Keratinocyte (primary cell): ENCODE measurements around the gene SYNE1. TPM values are rescaled to one million over a fixed set of nuclear protein-coding genes. Genes with fewer than 3 reads are reported as not detected.
A peak's percentile ranks its signal among the peaks of the same experiment; 100 is the strongest.

ENCODE experiments used
- DNase-seq: peaks from one replicate; pipeline ENCODE4 v3.0.0-alpha.2; 2011; ENCODE audit warnings: low read depth, missing footprints, low spot score
- FAIRE-seq: peaks from 2 replicates; lab custom pipeline; 2011; peaks lifted over from hg19 to GRCh38; lab: Jason Lieb, UNC
- H2AFZ ChIP-seq: 2 replicates; pipeline ENCODE4 v1.6.0; 2012; ENCODE audit warnings: low read length, control low read depth, inconsistent platforms; ENCODE audit not compliant: control insufficient read depth
- H3K27ac ChIP-seq: 2 replicates; pipeline ENCODE4 v1.5.1; 2011; ENCODE audit warnings: low read length; ENCODE audit not compliant: control insufficient read depth, insufficient read depth
- H3K27me3 ChIP-seq: 3 replicates; pipeline ENCODE4 v1.6.0; 2011; ENCODE audit warnings: low read length; ENCODE audit not compliant: control insufficient read depth, insufficient read depth; ENCODE audit errors: extremely low read depth
- H3K36me3 ChIP-seq, 2 experiments: 2 replicates in 1 of 2; 3 replicates in 1 of 2; pipeline ENCODE4 v1.5.1; 2011; ENCODE audit warnings: low read length in 2 of 2, mild to moderate bottlenecking in 1 of 2; ENCODE audit not compliant: control insufficient read depth in 2 of 2, insufficient read depth in 2 of 2; ENCODE audit errors: extremely low read depth in 1 of 2
- H3K4me1 ChIP-seq: 3 replicates; pipeline ENCODE4 v1.5.1; 2011; ENCODE audit warnings: low read length; ENCODE audit not compliant: control insufficient read depth, insufficient read depth; ENCODE audit errors: extremely low read depth
- H3K4me2 ChIP-seq: 3 replicates; pipeline ENCODE4 v1.6.0; 2011; ENCODE audit warnings: low read depth, low read length; ENCODE audit not compliant: control insufficient read depth, insufficient read depth; ENCODE audit errors: extremely low read depth
- H3K4me3 ChIP-seq, 3 experiments: fragments of 200-600 bp in 1 of 3; sonication (generic) in 1 of 3; 2 replicates in 2 of 3; 3 replicates in 1 of 3; pipeline ENCODE4 v1.5.1; 2011 to 2016; ENCODE audit warnings: low read length in 3 of 3, mild to moderate bottlenecking in 3 of 3, control low read depth in 2 of 3, inconsistent platforms in 1 of 3, low read depth in 1 of 3, mixed read lengths in 1 of 3, mixed run types in 1 of 3, moderate library complexity in 1 of 3; ENCODE audit not compliant: control insufficient read depth in 2 of 3, insufficient read depth in 2 of 3; ENCODE audit errors: extremely low read depth in 1 of 3
- H3K79me2 ChIP-seq: 2 replicates; pipeline ENCODE4 v1.6.0; 2012; ENCODE audit warnings: low read length; ENCODE audit not compliant: control insufficient read depth, insufficient read depth
- H3K9ac ChIP-seq: 3 replicates; pipeline ENCODE4 v1.6.0; 2011; ENCODE audit warnings: low read length; ENCODE audit not compliant: control insufficient read depth, insufficient read depth; ENCODE audit errors: extremely low read depth
- H3K9me1 ChIP-seq: 3 replicates; pipeline ENCODE4 v1.6.0; 2011; ENCODE audit warnings: low read length; ENCODE audit not compliant: control insufficient read depth, insufficient read depth; ENCODE audit errors: extremely low read depth
- H3K9me3 ChIP-seq: 2 replicates; pipeline ENCODE4 v1.5.1; 2012; ENCODE audit warnings: low read depth, low read length; ENCODE audit not compliant: control insufficient read depth
- H4K20me1 ChIP-seq: 3 replicates; pipeline ENCODE4 v1.6.0; 2011; ENCODE audit warnings: low read length; ENCODE audit not compliant: control insufficient read depth, insufficient read depth; ENCODE audit errors: extremely low read depth
- CTCF ChIP-seq, 3 experiments: IDR thresholded peaks in 1 of 3; conservative IDR thresholded peaks in 1 of 3; optimal IDR thresholded peaks in 1 of 3; 2 replicates in 2 of 3; 3 replicates in 1 of 3; pipeline versions ENCODE3 to v1.5.1; 2011; ENCODE audit warnings: low read length in 3 of 3, mild to moderate bottlenecking in 3 of 3, moderate library complexity in 2 of 3, control low read depth in 1 of 3, inconsistent platforms in 1 of 3; ENCODE audit not compliant: insufficient read depth in 2 of 3; ENCODE audit errors: extremely low read depth in 1 of 3
- EZH2 ChIP-seq: IDR thresholded peaks from one replicate; pipeline ENCODE4 v1.6.1; 2012; ENCODE audit warnings: inconsistent platforms, mild to moderate bottlenecking, low read length, moderate library complexity
- dilution Hi-C: fragments of 300-500 bp; cut with MboI; formaldehyde crosslinking; loops from one replicate; pipeline ENCODE4 v1.7.0; 2020; ENCODE audit warnings: low sequenced_read_pairs; ENCODE audit not compliant: extremely low pct_ligation_motif_present
- polyA plus RNA-seq, 5 experiments: library from polyadenylated mRNA; depleted of rRNA in 3 of 5; stranded (reverse) in 3 of 5; stranded (forward) in 1 of 5; unstranded in 1 of 5; fragments of >200 nt; gene quantifications; 1 replicate in 1 of 5; 2 replicates in 3 of 5; 3 replicates in 1 of 5; pipeline versions ENCODE4 v1.2.1 to v1.2.3, GENCODE V29; 2011 to 2012; ENCODE audit warnings: missing spikeins in 2 of 5, low read depth in 1 of 5, low replicate concordance in 1 of 5

The SYNE1 gene
- polyA plus RNA-seq, 1 donor (not counting 4 experiments of a cell fraction or from before 2014, with no cell fraction given): 4.0 TPM

GRCh38 chr6:152100183-152100618 is 537.0 kb downstream of the SYNE1 start:
- Histone ChIP-seq H3K36me3 (no peaks in the 10 kb centered on the region), H4K20me1 (no peaks in the 10 kb centered on the region), H3K79me2 (no peaks in the 10 kb centered on the region), H3K27me3 (no peaks in the 10 kb centered on the region), H3K9me1 (no peaks in the 10 kb centered on the region), H3K9ac (no peak overlapping the region), H3K27ac (peak overlapping the region; percentile 53), H2AFZ (peak overlapping the region; percentile 57), H3K9me3 (no peaks in the 10 kb centered on the region), H3K4me3 (peak overlapping the region in 1 of 3 experiments; percentile 27), H3K4me2 (peak overlapping the region; percentile 68), H3K4me1 (peaks cover 44% of the 10 kb centered on the region)
- DNase-seq (no peak), FAIRE-seq (peak; percentile 65)
- TF ChIP-seq EZH2 (no peak), CTCF (optimal IDR thresholded peaks at IDR 0.05 in 1 of 3, IDR thresholded peaks at IDR 0.05 in 1 of 3, conservative IDR thresholded peaks at IDR 0.05 in 1 of 3; ENCODE audit: extremely low read depth in 1 of 3, insufficient read depth in 2 of 3, low read length in 3 of 3) (no peak)
- dilution Hi-C loops: no loop called here

DNA sequence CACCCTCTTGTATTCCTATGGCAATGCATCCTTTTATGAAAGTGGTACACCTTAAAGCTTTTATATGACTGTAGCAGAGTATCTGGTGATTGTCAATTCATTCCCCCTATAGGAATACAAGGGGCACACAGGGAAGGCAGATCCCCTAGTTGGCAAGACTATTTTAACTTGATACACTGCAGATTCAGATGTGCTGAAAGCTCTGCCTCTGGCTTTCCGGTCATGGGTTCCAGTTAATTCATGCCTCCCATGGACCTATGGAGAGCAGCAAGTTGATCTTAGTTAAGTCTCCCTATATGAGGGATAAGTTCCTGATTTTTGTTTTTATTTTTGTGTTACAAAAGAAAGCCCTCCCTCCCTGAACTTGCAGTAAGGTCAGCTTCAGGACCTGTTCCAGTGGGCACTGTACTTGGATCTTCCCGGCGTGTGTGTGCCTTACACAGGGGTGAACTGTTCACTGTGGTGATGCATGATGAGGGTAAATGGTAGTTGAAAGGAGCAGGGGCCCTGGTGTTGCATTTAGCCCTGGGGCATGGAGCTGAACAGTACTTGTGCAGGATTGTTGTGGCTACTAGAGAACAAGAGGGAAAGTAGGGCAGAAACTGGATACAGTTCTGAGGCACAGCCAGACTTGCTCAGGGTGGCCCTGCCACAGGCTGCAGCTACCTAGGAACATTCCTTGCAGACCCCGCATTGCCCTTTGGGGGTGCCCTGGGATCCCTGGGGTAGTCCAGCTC is 537.5 kb downstream of the SYNE1 start:
- DNase-seq (no peak), FAIRE-seq (no peak)
- TF ChIP-seq EZH2 (no peak), CTCF (optimal IDR thresholded peaks at IDR 0.05 in 1 of 3, IDR thresholded peaks at IDR 0.05 in 1 of 3, conservative IDR thresholded peaks at IDR 0.05 in 1 of 3; ENCODE audit: extremely low read depth in 1 of 3, insufficient read depth in 2 of 3, low read length in 3 of 3) (no peak)
- Histone ChIP-seq H3K27me3 (no peaks in the 10 kb centered on the region), H3K4me1 (peaks cover 48% of the 10 kb centered on the region), H3K4me3 (no peak overlapping the region), H3K27ac (peak overlapping the region; percentile 53), H3K9me3 (no peaks in the 10 kb centered on the region), H3K4me2 (peak overlapping the region; percentile 68), H3K79me2 (no peaks in the 10 kb centered on the region), H3K36me3 (no peaks in the 10 kb centered on the region), H3K9me1 (no peaks in the 10 kb centered on the region), H3K9ac (no peak overlapping the region), H4K20me1 (no peaks in the 10 kb centered on the region), H2AFZ (peak overlapping the region; percentile 54)
- dilution Hi-C loops: no loop called here
